GM12874 (cell line): Measurements from ENCODE around the gene TJAP1.

Experiments used
- CTCF ChIP-seq: IDR thresholded peaks from 2 replicates; pipeline ENCODE4 v1.5.1; 2011; ENCODE audit warnings: low read depth, mild to moderate bottlenecking, control low read depth, low read length, moderate library complexity; ENCODE audit not compliant: insufficient read depth

The TJAP1 gene

GRCh38 chr6:43516697-43517504, 39.5 kb downstream of the TJAP1 start, which contains the start of the genes POLR1C and YIPF3:
Gene POLR1C (plus strand): TSS chr6:43517089. CDS start chr6:43517110, 21 bp downstream.
Gene YIPF3 (minus strand): TSS chr6:43516926. CDS start chr6:43516807, 119 bp downstream.
- no peak for TF ChIP-seq CTCF

GRCh38 chr6:43517505-43518357, 40.4 kb downstream of the TJAP1 start:
- TF ChIP-seq CTCF, result no peak

GRCh38 chr6:43520097-43520496, 42.7 kb downstream of the TJAP1 start:
- no peak for TF ChIP-seq CTCF

- TF ChIP-seq CTCF, result no peak
Measured at GRCh38 chr6:43521836-43522235, 44.5 kb downstream of the TJAP1 start.

GRCh38 chr6:43522547-43523261, 45.3 kb downstream of the TJAP1 start:
- no peak for TF ChIP-seq CTCF

GRCh38 chr6:43523284-43523683, 45.9 kb downstream of the TJAP1 start:
- TF ChIP-seq CTCF, result no peak
